CD4-positive, CD25-positive, alpha-beta regulatory T cell (primary cell): ENCODE measurements around the gene FUBP3. TPM values are rescaled to one million over a fixed set of nuclear protein-coding genes. Genes with fewer than 3 reads are reported as not detected.

Experiments
- ATAC-seq, 2 donors: fragments of 150-1000 bp; cut with Tn5 transposase; one replicate each; pipeline ENCODE4 v1.10.0; 2021; ENCODE audit warnings: low read depth in 2 of 2, moderate number of reproducible peaks in 2 of 2, moderate library complexity in 1 of 2
- DNase-seq, 3 donors: peaks; one replicate each; pipeline versions ENCODE4 v3.0.0 to v3.0.0-alpha.2; 2012 to 2022; ENCODE audit warnings: mixed read lengths in 1 of 3
- H3K27ac ChIP-seq: one replicate; pipeline ENCODE4 v1.7.0; 2013; ENCODE audit warnings: mild to moderate bottlenecking, low read length; ENCODE audit not compliant: insufficient read depth, poor library complexity, severe bottlenecking
- H3K27me3 ChIP-seq: one replicate; pipeline ENCODE4 v1.7.0; 2013; ENCODE audit warnings: low read length; ENCODE audit not compliant: control insufficient read depth, insufficient read depth
- H3K36me3 ChIP-seq: one replicate; pipeline ENCODE4 v1.7.0; 2013; ENCODE audit warnings: mild to moderate bottlenecking, low read length, moderate library complexity; ENCODE audit not compliant: control insufficient read depth, insufficient read depth
- H3K4me1 ChIP-seq: 2 replicates; pipeline ENCODE4 v1.7.0; 2013; ENCODE audit warnings: mild to moderate bottlenecking, low read length; ENCODE audit not compliant: insufficient read depth, control insufficient read depth, poor library complexity, severe bottlenecking
- H3K4me3 ChIP-seq: one replicate; pipeline ENCODE4 v1.7.0; 2013; ENCODE audit warnings: low read depth, mild to moderate bottlenecking, low read length, moderate library complexity
- H3K9me3 ChIP-seq, 2 experiments: 1 replicate in 1 of 2; 2 replicates in 1 of 2; pipeline ENCODE4 v1.7.0; 2013; ENCODE audit warnings: low read length in 2 of 2, mild to moderate bottlenecking in 1 of 2, moderate library complexity in 1 of 2; ENCODE audit not compliant: control insufficient read depth in 2 of 2
- H3K27ac Mint-ChIP-seq, 3 donors: one replicate each; pipeline ENCODE4 v1.8.0; 2020 to 2022; ENCODE audit warnings: mild to moderate bottlenecking in 3 of 3, mixed read lengths in 3 of 3, moderate library complexity in 2 of 3
- H3K27me3 Mint-ChIP-seq: one replicate; pipeline ENCODE4 v1.8.0; 2022; ENCODE audit warnings: mild to moderate bottlenecking, mixed read lengths
- H3K36me3 Mint-ChIP-seq: one replicate; pipeline ENCODE4 v1.8.0; 2020; ENCODE audit warnings: mixed read lengths
- H3K4me1 Mint-ChIP-seq, 4 donors: one replicate each; pipeline ENCODE4 v1.8.0; 2020 to 2022; ENCODE audit warnings: mixed read lengths in 4 of 4, mild to moderate bottlenecking in 1 of 4
- H3K4me3 Mint-ChIP-seq, 4 donors: one replicate each; pipeline ENCODE4 v1.8.0; 2020 to 2022; ENCODE audit warnings: mild to moderate bottlenecking in 4 of 4, mixed read lengths in 4 of 4, moderate library complexity in 3 of 4
- H3K9me3 Mint-ChIP-seq, 7 donors: one replicate each; pipeline ENCODE4 v1.8.0; 2020 to 2022; ENCODE audit warnings: mixed read lengths in 7 of 7, mild to moderate bottlenecking in 3 of 7, moderate library complexity in 2 of 7
- polyA plus RNA-seq, 4 donors: library from polyadenylated mRNA; unstranded; fragments of 300-500 nt; fragmentation: Illumina TruSeq; gene quantifications; one replicate each; pipeline ENCODE4 v1.2.3, GENCODE V29; 2021
- total RNA-seq: library from RNA; stranded (reverse); gene quantifications from one replicate; pipeline ENCODE4 v1.2.3, GENCODE V29; 2022

FUBP3 gene
- total and polyA plus RNA-seq, 5 donors from 2014 or later = 20.0 to 34.2 (median 24.6) TPM

- H3K27ac Mint-ChIP-seq = peak overlapping the region in 1 of 3 donors; percentile 84
- H3K36me3 Mint-ChIP-seq = no peaks in the 10 kb centered on the region
Observed at GRCh38 chr9:130539420-130540223, 39.8 kb upstream of the FUBP3 start.

DNA sequence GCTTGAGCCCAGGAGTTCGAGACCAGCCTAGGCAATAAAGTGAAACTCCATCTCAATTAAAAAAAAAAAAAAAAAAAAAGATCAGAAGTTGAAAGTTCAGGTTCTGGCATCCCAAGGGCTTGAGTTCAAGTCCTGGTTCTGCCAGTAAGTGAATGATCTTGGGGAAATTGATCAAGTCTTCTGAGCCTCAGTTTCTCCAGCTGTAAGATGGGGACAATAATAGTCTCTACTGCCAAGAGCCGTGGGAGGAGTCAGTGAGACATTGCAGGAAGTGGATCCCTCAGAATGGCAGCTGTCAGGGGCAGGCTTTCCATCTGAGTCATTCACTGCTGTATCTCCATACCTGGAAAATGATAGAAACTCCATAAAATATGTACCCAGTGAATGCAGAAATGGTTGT is 37.8 kb upstream of the FUBP3 start:
- H3K36me3 Mint-ChIP-seq = no peaks in the 10 kb centered on the region

More at GRCh38 chr9:130539420-130540223, 39.8 kb upstream of the FUBP3 start:
- DNase-seq (no peak), ATAC-seq (no peak)
- no peaks in the 10 kb centered on the region for H3K36me3 ChIP-seq
- no peak overlapping the region for H3K27ac ChIP-seq
- H3K4me3 ChIP-seq = no peak overlapping the region
- Mint-ChIP-seq H3K4me3 (no peak overlapping the region), H3K27me3 (peaks cover 42% of the 10 kb centered on the region), H3K4me1 (peaks cover 0 to 15% (median 2%) of the 10 kb centered on the region in 4 donors), H3K9me3 (peaks cover 0 to 4% (median 0%) of the 10 kb centered on the region in 7 donors)
- H3K27me3 ChIP-seq = peaks cover 17% of the 10 kb centered on the region
- H3K9me3 ChIP-seq = no peaks in the 10 kb centered on the region
- no peaks in the 10 kb centered on the region for H3K4me1 ChIP-seq

DNA sequence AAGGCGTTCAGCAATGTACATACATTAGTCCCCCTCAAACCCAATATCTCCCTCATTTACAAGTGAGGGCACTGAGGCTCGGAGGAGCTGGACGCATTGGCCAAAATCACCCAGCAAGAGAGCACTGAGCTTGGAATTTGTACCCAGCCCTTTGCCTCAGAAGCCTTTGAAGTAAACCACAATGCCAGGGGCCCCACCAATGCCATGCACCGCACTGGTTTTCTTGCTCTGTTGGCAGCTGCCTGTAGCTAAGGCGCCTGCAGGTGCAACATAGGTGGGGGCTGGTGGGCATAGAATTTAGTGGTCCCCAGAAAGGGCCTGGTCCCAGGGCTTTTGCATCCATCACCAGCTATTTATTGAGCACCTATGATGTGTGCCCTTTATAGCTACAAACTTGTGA is 37.3 kb upstream of the FUBP3 start:
- peaks cover 25% of the 10 kb centered on the region for H3K27me3 Mint-ChIP-seq
- no peak overlapping the region for H3K4me3 Mint-ChIP-seq
- no peaks in the 10 kb centered on the region for H3K4me1 ChIP-seq
- H3K27ac ChIP-seq = no peak overlapping the region
- H3K36me3 Mint-ChIP-seq = no peaks in the 10 kb centered on the region
- peaks cover 0 to 9% (median 2%) of the 10 kb centered on the region in 4 donors for H3K4me1 Mint-ChIP-seq
- no peaks in the 10 kb centered on the region for H3K9me3 ChIP-seq
- H3K4me3 ChIP-seq = no peak overlapping the region
- H3K27ac Mint-ChIP-seq = no peak overlapping the region
- H3K27me3 ChIP-seq = peaks cover 11% of the 10 kb centered on the region
- no peak for ATAC-seq
- no peak for DNase-seq
- peaks cover 0 to 2% (median 0%) of the 10 kb centered on the region in 7 donors for H3K9me3 Mint-ChIP-seq
- no peaks in the 10 kb centered on the region for H3K36me3 ChIP-seq

More for the DNA sequence above, 37.8 kb upstream of the FUBP3 start:
- DNase-seq (no peak), ATAC-seq (no peak)
- H3K27ac ChIP-seq = no peak overlapping the region
- no peaks in the 10 kb centered on the region for H3K36me3 ChIP-seq
- H3K27ac Mint-ChIP-seq = no peak overlapping the region
- peaks cover 30% of the 10 kb centered on the region for H3K27me3 Mint-ChIP-seq
- H3K4me1 Mint-ChIP-seq = peaks cover 0 to 9% (median 2%) of the 10 kb centered on the region in 4 donors
- H3K9me3 Mint-ChIP-seq = peaks cover 0 to 4% (median 0%) of the 10 kb centered on the region in 7 donors
- H3K27me3 ChIP-seq = peaks cover 14% of the 10 kb centered on the region
- no peaks in the 10 kb centered on the region for H3K4me1 ChIP-seq
- H3K9me3 ChIP-seq = no peaks in the 10 kb centered on the region
- H3K4me3 ChIP-seq = no peak overlapping the region
- peak overlapping the region in 1 of 4 donors; percentile 38 for H3K4me3 Mint-ChIP-seq

DNA sequence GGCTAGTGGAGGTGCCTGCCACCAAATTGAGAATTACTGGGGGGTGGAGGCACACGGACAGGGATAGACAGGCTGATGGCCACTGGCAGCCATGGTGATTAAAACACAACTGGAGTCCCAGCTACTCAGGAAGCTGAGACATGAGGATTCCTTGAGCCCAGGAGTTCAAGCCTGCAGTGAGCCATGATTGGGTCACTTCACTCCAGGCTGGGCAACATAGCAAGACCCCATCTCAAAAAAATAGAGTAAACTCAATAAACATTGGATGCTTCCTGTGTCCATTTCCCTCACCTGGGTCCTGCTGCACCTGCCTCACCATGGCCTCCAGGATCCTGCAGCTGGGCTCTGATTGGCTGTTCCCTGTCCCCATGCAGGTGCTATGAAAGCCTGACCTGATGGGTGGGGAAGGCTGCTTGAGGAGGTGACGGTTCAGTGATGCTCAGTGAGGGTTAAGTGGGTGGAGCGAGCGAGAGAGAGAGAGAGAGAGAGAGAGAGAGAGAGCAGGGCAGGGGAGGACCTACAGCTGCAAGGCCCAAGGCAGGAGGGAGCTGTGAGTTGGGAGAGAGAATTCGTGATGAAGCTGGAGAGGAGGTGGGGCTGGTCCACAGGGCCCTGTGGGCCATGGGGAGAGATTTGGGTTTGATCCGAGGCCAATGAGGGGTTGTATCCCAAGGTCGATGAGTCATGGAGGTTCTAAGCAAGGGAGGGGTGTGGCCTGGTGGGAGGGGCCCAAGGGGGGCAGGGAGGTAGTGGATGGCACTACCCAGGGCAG is 36.7 kb upstream of the FUBP3 start:
- DNase-seq (no peak), ATAC-seq (no peak)
- H3K27ac ChIP-seq = no peak overlapping the region
- Mint-ChIP-seq H3K4me1 (peaks cover 0 to 5% (median 0%) of the 10 kb centered on the region in 4 donors), H3K27ac (no peak overlapping the region), H3K36me3 (no peaks in the 10 kb centered on the region), H3K4me3 (no peak overlapping the region), H3K27me3 (peaks cover 21% of the 10 kb centered on the region), H3K9me3 (peaks cover 0 to 2% (median 0%) of the 10 kb centered on the region in 7 donors)
- H3K9me3 ChIP-seq = no peaks in the 10 kb centered on the region
- H3K4me3 ChIP-seq = no peak overlapping the region
- no peaks in the 10 kb centered on the region for H3K4me1 ChIP-seq
- H3K27me3 ChIP-seq = peaks cover 9% of the 10 kb centered on the region
- H3K36me3 ChIP-seq = no peaks in the 10 kb centered on the region

GRCh38 chr9:130543368-130543767 is 36.0 kb upstream of the FUBP3 start:
- Mint-ChIP-seq H3K4me3 (no peak overlapping the region), H3K36me3 (no peaks in the 10 kb centered on the region), H3K4me1 (peaks cover 0 to 2% (median 0%) of the 10 kb centered on the region in 4 donors), H3K27ac (no peak overlapping the region), H3K27me3 (peaks cover 14% of the 10 kb centered on the region), H3K9me3 (peaks cover 0 to 2% (median 0%) of the 10 kb centered on the region in 7 donors)
- Histone ChIP-seq H3K9me3 (no peaks in the 10 kb centered on the region), H3K27ac (no peak overlapping the region), H3K27me3 (peaks cover 8% of the 10 kb centered on the region), H3K4me1 (no peaks in the 10 kb centered on the region), H3K36me3 (no peaks in the 10 kb centered on the region), H3K4me3 (no peak overlapping the region)
- no peak for DNase-seq
- ATAC-seq = no peak

DNA sequence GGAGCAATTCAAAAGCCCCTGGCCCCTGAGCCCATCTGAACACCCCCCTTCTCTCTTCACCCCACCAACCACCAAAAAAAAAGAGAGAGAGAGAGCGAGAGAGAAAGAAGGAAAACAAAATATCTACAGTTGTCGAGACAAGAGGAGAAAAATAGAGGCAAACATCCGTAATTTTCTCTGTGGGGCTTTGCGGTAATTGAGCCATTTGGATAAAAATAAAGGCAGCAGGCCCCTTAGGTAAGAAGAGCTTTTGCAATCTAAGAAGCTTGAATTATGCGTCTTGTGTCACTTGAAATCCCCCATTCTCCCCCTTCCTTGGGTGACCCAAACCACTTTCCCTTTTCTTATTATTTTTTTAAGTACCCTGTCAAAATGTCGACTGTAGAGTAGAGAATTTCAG is 35.5 kb upstream of the FUBP3 start:
- Histone ChIP-seq H3K36me3 (no peaks in the 10 kb centered on the region), H3K4me1 (no peaks in the 10 kb centered on the region), H3K27me3 (peaks cover 4% of the 10 kb centered on the region), H3K4me3 (no peak overlapping the region), H3K9me3 (no peaks in the 10 kb centered on the region), H3K27ac (no peak overlapping the region)
- Mint-ChIP-seq H3K27ac (no peak overlapping the region), H3K36me3 (no peaks in the 10 kb centered on the region), H3K4me3 (no peak overlapping the region), H3K4me1 (no peaks in the 10 kb centered on the region), H3K9me3 (peaks cover 0 to 2% (median 0%) of the 10 kb centered on the region in 7 donors), H3K27me3 (peaks cover 9% of the 10 kb centered on the region)
- DNase-seq = no peak
- no peak for ATAC-seq

- ATAC-seq = no peak
Observed at GRCh38 chr9:130544364-130544763, 35.0 kb upstream of the FUBP3 start.

More at GRCh38 chr9:130544364-130544763, 35.0 kb upstream of the FUBP3 start:
- H3K27me3 Mint-ChIP-seq = peaks cover 8% of the 10 kb centered on the region
- DNase-seq = no peak
- H3K4me1 ChIP-seq = no peaks in the 10 kb centered on the region
- no peak overlapping the region for H3K4me3 Mint-ChIP-seq
- H3K9me3 ChIP-seq = peaks cover 3 to 4% of the 10 kb centered on the region in 2 experiments
- peaks cover 0 to 3% (median 2%) of the 10 kb centered on the region in 7 donors for H3K9me3 Mint-ChIP-seq
- H3K27ac Mint-ChIP-seq = no peak overlapping the region
- H3K36me3 ChIP-seq = no peaks in the 10 kb centered on the region
- H3K27ac ChIP-seq = no peak overlapping the region
- H3K36me3 Mint-ChIP-seq = no peaks in the 10 kb centered on the region
- H3K4me3 ChIP-seq = no peak overlapping the region
- peaks cover 4% of the 10 kb centered on the region for H3K27me3 ChIP-seq
- H3K4me1 Mint-ChIP-seq = no peaks in the 10 kb centered on the region
